DND-41 (cell line): Measurements from ENCODE around the gene ARV1.

Source experiments
- CTCF ChIP-seq: IDR thresholded peaks from 2 replicates; pipeline ENCODE4 v1.5.1; 2012; ENCODE audit warnings: borderline replicate concordance, low read length, moderate library complexity, mild to moderate bottlenecking; ENCODE audit not compliant: poor library complexity, severe bottlenecking; ENCODE audit errors: extremely low read depth
- EZH2 ChIP-seq: IDR thresholded peaks from 3 replicates; pipeline ENCODE4 v1.6.1; 2012; ENCODE audit warnings: borderline replicate concordance, low read depth, mild to moderate bottlenecking, moderate library complexity, low read length, inconsistent platforms; ENCODE audit not compliant: severe bottlenecking

GRCh38 chr1:230935852-230936251 is 43.0 kb upstream of the ARV1 start:
- no peak for TF ChIP-seq CTCF
- no peak for TF ChIP-seq EZH2
